WTC11 (cell line): ENCODE measurements around the gene AFP. TPM values are rescaled to one million over a fixed set of nuclear protein-coding genes. Genes with fewer than 3 reads are reported as not detected.

ENCODE experiments used
- ATAC-seq: fragments of 200-7000 bp; cut with Tn5 transposase; 2 replicates; pipeline ENCODE4 v1.10.0; 2021; ENCODE audit warnings: mild to moderate bottlenecking, moderate library complexity
- CTCF ChIA-PET: fragments of 300-600 bp; sonication (Branson Sonifier 250); formaldehyde crosslinking; loops from one replicate; lab custom pipeline; 2021; ENCODE audit warnings: antibody characterized with exemption; lab: Charles Lee
- POLR2A ChIA-PET: fragments of 350-600 bp; sonication (Branson Sonifier 250); formaldehyde crosslinking; loops from one replicate; lab custom pipeline; 2021; ENCODE audit warnings: antibody characterized with exemption; lab: Charles Lee
- DNase-seq: peaks from one replicate; pipeline ENCODE4 v3.0.0; 2021; ENCODE audit warnings: low spot score
- H3K27ac Mint-ChIP-seq: 2 replicates; pipeline ENCODE4 v1.8.0; 2021; ENCODE audit warnings: mixed read lengths
- H3K27me3 Mint-ChIP-seq: 2 replicates; pipeline ENCODE4 v1.8.0; 2021; ENCODE audit warnings: low read depth, mild to moderate bottlenecking, moderate library complexity, mixed read lengths
- H3K36me3 Mint-ChIP-seq: 2 replicates; pipeline ENCODE4 v1.8.0; 2021; ENCODE audit warnings: mixed read lengths
- H3K4me1 Mint-ChIP-seq: 2 replicates; pipeline ENCODE4 v1.8.0; 2022; ENCODE audit warnings: mixed read lengths
- H3K4me3 Mint-ChIP-seq: 2 replicates; pipeline ENCODE4 v1.8.0; 2021; ENCODE audit warnings: mild to moderate bottlenecking, moderate library complexity, mixed read lengths
- H3K9me3 Mint-ChIP-seq: 2 replicates; pipeline ENCODE4 v1.8.0; 2021; ENCODE audit warnings: mixed read lengths
- CREB1 ChIP-seq: sonication (generic); formaldehyde crosslinking; IDR thresholded peaks from 2 replicates; pipeline ENCODE4 v1.8.0; 2023; ENCODE audit warnings: mild to moderate bottlenecking, missing genetic modification reagents
- E2F5 ChIP-seq: sonication (generic); formaldehyde crosslinking; IDR thresholded peaks from 2 replicates; pipeline ENCODE4 v1.8.1; 2022; ENCODE audit warnings: mild to moderate bottlenecking, moderate library complexity, missing genetic modification reagents
- NFYB ChIP-seq: sonication (generic); formaldehyde crosslinking; conservative IDR thresholded peaks from 2 replicates; pipeline ENCODE4 v1.8.0; 2022; ENCODE audit warnings: low read depth, missing genetic modification reagents
- SOX15 ChIP-seq: fragments of 250-450 bp; sonication (Bioruptor Pico); IDR thresholded peaks from 2 replicates; pipeline ENCODE4 v1.9.0; 2021; ENCODE audit warnings: mild to moderate bottlenecking
- SP1 ChIP-seq: sonication (generic); formaldehyde crosslinking; conservative IDR thresholded peaks from 2 replicates; pipeline ENCODE4 v1.8.1; 2022; ENCODE audit warnings: missing genetic modification reagents
- TCF7 ChIP-seq: sonication (generic); formaldehyde crosslinking; IDR thresholded peaks from 2 replicates; pipeline ENCODE4 v1.8.0; 2022; ENCODE audit warnings: mild to moderate bottlenecking, low read depth, missing genetic modification reagents, moderate library complexity
- USF2 ChIP-seq: sonication (generic); formaldehyde crosslinking; IDR thresholded peaks from 2 replicates; pipeline ENCODE4 v1.8.1; 2023; ENCODE audit warnings: mild to moderate bottlenecking, missing genetic modification reagents, moderate library complexity
- ZNF121 ChIP-seq: sonication (generic); formaldehyde crosslinking; IDR thresholded peaks from 2 replicates; pipeline ENCODE4 v1.8.0; 2023; ENCODE audit warnings: missing genetic modification reagents
- ZNF263 ChIP-seq: sonication (generic); formaldehyde crosslinking; IDR thresholded peaks from 2 replicates; pipeline ENCODE4 v1.8.1; 2022; ENCODE audit warnings: low read depth, mild to moderate bottlenecking, moderate library complexity, missing genetic modification reagents
- ZNF317 ChIP-seq: sonication (generic); formaldehyde crosslinking; IDR thresholded peaks from 2 replicates; pipeline ENCODE4 v1.8.1; 2023; ENCODE audit warnings: low read depth, mild to moderate bottlenecking, moderate library complexity, missing genetic modification reagents, borderline replicate concordance
- ZNF423 ChIP-seq: fragments of 250-450 bp; sonication (Bioruptor Pico); IDR thresholded peaks from 2 replicates; pipeline ENCODE4 v2.1.2; 2022; ENCODE audit warnings: mild to moderate bottlenecking, moderate library complexity
- total RNA-seq: library from RNA; stranded (reverse); gene quantifications from 3 replicates; pipeline ENCODE4 v1.2.3, GENCODE V29; 2021
- TF ChIP-seq, protein P1 (sequence below): sonication (generic); formaldehyde crosslinking; IDR thresholded peaks from 2 replicates; pipeline ENCODE4 v1.8.0; 2023; ENCODE audit warnings: missing genetic modification reagents, mild to moderate bottlenecking, borderline replicate concordance
- TF ChIP-seq, protein P2 (sequence below): fragments of 250-450 bp; sonication (Bioruptor Pico); IDR thresholded peaks from 2 replicates; pipeline ENCODE4 v1.9.0; 2021; ENCODE audit warnings: mild to moderate bottlenecking, borderline replicate concordance

Gene AFP
- total RNA-seq, 1 experiment from 2014 or later = 1.8 TPM

DNA sequence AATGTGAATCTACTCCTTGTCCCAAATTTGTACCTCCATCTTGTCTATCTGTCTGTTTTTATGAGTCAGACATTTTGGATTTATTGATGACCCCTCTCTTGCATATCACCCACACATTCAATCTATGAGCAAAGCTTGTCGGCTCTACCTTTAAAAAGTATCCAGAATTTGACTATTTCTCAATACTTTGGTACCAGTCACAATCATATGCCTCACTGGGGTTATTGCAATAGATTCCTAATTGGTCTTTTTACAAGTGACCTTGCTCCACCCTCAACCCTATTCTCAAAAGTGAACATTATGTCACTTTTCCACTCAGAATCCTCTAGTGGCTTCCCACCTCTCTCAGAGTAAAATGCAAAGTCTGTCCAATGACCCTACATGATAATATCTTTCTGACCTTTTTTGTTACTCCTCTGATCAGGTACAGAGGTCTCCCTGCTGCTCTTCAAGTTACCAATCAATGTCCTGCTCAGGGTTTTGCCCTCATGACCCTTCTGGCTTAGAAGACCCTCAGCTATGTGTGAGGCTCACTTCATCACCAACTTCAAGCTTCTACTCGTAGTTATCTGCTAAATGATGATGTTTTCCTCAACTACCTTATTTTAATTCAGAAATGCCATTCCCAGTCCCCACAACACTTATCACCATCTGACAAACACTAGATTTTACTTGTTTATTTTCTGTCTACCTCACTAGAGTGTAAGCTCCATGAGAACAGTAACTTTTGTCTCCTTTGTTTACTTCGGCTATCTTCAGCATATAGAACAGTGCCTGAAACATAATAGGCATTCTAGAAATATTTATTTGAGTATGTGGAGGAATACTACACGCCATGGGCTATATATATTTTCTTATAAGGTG, 22.4 kb downstream of the AFP start (continued):
- TF ChIP-seq, protein P1, sequence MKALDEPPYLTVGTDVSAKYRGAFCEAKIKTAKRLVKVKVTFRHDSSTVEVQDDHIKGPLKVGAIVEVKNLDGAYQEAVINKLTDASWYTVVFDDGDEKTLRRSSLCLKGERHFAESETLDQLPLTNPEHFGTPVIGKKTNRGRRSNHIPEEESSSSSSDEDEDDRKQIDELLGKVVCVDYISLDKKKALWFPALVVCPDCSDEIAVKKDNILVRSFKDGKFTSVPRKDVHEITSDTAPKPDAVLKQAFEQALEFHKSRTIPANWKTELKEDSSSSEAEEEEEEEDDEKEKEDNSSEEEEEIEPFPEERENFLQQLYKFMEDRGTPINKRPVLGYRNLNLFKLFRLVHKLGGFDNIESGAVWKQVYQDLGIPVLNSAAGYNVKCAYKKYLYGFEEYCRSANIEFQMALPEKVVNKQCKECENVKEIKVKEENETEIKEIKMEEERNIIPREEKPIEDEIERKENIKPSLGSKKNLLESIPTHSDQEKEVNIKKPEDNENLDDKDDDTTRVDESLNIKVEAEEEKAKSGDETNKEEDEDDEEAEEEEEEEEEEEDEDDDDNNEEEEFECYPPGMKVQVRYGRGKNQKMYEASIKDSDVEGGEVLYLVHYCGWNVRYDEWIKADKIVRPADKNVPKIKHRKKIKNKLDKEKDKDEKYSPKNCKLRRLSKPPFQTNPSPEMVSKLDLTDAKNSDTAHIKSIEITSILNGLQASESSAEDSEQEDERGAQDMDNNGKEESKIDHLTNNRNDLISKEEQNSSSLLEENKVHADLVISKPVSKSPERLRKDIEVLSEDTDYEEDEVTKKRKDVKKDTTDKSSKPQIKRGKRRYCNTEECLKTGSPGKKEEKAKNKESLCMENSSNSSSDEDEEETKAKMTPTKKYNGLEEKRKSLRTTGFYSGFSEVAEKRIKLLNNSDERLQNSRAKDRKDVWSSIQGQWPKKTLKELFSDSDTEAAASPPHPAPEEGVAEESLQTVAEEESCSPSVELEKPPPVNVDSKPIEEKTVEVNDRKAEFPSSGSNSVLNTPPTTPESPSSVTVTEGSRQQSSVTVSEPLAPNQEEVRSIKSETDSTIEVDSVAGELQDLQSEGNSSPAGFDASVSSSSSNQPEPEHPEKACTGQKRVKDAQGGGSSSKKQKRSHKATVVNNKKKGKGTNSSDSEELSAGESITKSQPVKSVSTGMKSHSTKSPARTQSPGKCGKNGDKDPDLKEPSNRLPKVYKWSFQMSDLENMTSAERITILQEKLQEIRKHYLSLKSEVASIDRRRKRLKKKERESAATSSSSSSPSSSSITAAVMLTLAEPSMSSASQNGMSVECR (CRISPR knock-in tag) = no peak

DNA sequence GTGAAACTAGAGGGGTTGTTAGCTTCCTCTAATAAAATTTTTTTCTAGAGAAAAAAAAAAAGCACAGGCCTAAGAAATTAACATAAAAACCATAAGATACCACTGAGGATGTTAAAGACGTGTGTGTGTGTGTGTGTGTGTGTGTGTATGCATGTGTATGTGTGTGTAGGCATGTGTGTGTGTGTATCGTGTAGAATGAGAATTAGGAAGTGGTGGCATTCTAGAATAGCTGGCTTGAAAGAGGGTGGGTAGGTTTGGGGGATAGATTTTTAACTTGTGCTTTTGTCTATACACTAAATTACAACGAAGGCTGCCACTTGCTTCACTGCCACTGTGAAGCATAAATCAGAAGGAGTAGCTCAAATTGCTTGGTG, 23.0 kb downstream of the AFP start:
- Mint-ChIP-seq H3K36me3 (peaks cover 9% of the 10 kb centered on the region), H3K27me3 (0 out of 2 replicates have a peak, but pooled peaks cover 4% of the 10 kb centered on the region), H3K4me1 (0 out of 2 replicates have a peak, but pooled peaks cover 2% of the 10 kb centered on the region)
- POLR2A ChIA-PET = no interaction called here
- no peak for ATAC-seq
- no peak for DNase-seq
- TF ChIP-seq, protein P1 (CRISPR knock-in tag) = no peak
- no peak for TF ChIP-seq E2F5 (CRISPR knock-in tag)
- TF ChIP-seq NFYB (CRISPR knock-in tag) = no peak
- TF ChIP-seq ZNF423 (CRISPR knock-in tag) = no peak
- no peak for TF ChIP-seq TCF7
- TF ChIP-seq ZNF121 (CRISPR knock-in tag) = no peak
- TF ChIP-seq CREB1 (CRISPR knock-in tag) = no peak
- TF ChIP-seq SOX15 (CRISPR knock-in tag) = no peak
- no peak for TF ChIP-seq ZNF317 (CRISPR knock-in tag)
- TF ChIP-seq ZNF263 (CRISPR knock-in tag) = no peak
- TF ChIP-seq USF2 (CRISPR knock-in tag) = no peak
- TF ChIP-seq, protein P2, sequence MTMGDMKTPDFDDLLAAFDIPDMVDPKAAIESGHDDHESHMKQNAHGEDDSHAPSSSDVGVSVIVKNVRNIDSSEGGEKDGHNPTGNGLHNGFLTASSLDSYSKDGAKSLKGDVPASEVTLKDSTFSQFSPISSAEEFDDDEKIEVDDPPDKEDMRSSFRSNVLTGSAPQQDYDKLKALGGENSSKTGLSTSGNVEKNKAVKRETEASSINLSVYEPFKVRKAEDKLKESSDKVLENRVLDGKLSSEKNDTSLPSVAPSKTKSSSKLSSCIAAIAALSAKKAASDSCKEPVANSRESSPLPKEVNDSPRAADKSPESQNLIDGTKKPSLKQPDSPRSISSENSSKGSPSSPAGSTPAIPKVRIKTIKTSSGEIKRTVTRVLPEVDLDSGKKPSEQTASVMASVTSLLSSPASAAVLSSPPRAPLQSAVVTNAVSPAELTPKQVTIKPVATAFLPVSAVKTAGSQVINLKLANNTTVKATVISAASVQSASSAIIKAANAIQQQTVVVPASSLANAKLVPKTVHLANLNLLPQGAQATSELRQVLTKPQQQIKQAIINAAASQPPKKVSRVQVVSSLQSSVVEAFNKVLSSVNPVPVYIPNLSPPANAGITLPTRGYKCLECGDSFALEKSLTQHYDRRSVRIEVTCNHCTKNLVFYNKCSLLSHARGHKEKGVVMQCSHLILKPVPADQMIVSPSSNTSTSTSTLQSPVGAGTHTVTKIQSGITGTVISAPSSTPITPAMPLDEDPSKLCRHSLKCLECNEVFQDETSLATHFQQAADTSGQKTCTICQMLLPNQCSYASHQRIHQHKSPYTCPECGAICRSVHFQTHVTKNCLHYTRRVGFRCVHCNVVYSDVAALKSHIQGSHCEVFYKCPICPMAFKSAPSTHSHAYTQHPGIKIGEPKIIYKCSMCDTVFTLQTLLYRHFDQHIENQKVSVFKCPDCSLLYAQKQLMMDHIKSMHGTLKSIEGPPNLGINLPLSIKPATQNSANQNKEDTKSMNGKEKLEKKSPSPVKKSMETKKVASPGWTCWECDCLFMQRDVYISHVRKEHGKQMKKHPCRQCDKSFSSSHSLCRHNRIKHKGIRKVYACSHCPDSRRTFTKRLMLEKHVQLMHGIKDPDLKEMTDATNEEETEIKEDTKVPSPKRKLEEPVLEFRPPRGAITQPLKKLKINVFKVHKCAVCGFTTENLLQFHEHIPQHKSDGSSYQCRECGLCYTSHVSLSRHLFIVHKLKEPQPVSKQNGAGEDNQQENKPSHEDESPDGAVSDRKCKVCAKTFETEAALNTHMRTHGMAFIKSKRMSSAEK = no peak
- TF ChIP-seq SP1 = no peak
- TF ChIP-seq, all 79 proteins: peak for 0
- no peak overlapping the region for H3K27ac Mint-ChIP-seq
- CTCF ChIA-PET = interaction anchor here (2.9 kb wide), 1 partner anchor 13 kb away, joined by 12 read pairs; no protein-coding TSS in a partner anchor
- no peak overlapping the region for H3K4me3 Mint-ChIP-seq
- peaks cover 36% of the 10 kb centered on the region for H3K9me3 Mint-ChIP-seq
